Stomach (tissue), 9 donors: ENCODE measurements around the gene PTPRK. TPM values are rescaled to one million over a fixed set of nuclear protein-coding genes. Genes with fewer than 3 reads are reported as not detected.

ENCODE experiments used
- DNase-seq, 2 donors: peaks; one replicate each; pipeline versions ENCODE4 v3.0.0 to v3.0.0-alpha.2; 2013 to 2019
- H3K27ac ChIP-seq, 5 donors: fragments of 200-600 bp in 4 of 5; sonication (generic) in 4 of 5; one replicate each; pipeline ENCODE4 v1.5.1; 2013 to 2019; ENCODE audit warnings: mild to moderate bottlenecking in 1 of 5, moderate library complexity in 1 of 5
- H3K27me3 ChIP-seq, 3 donors: fragments of 200-600 bp; sonication (generic); one replicate each; pipeline ENCODE4 v1.5.1; 2017 to 2019; ENCODE audit warnings: mixed run types in 1 of 3
- H3K36me3 ChIP-seq, 4 donors: fragments of 200-600 bp; sonication (generic); 1 replicate in 3 of 4; 2 replicates in 1 of 4; pipeline ENCODE4 v1.5.1; 2016 to 2019
- H3K4me1 ChIP-seq, 4 donors: fragments of 200-600 bp; sonication (generic); one replicate each; pipeline ENCODE4 v1.5.1; 2016 to 2019
- H3K4me3 ChIP-seq, 4 donors: fragments of 200-600 bp; sonication (generic) in 3 of 4; one replicate each; pipeline ENCODE4 v1.5.1; 2016 to 2019; ENCODE audit warnings: mild to moderate bottlenecking in 1 of 4
- H3K9me3 ChIP-seq, 4 donors: fragments of 200-600 bp; sonication (generic); one replicate each; pipeline ENCODE4 v1.5.1; 2016 to 2019
- EP300 ChIP-seq: sonication (generic); formaldehyde crosslinking; IDR thresholded peaks from one replicate; pipeline ENCODE4 v1.6.1; 2017; ENCODE audit warnings: antibody characterized with exemption
- POLR2A ChIP-seq, 4 donors: fragments of 450-650 bp; IDR thresholded peaks; one replicate each; pipeline ENCODE4 v1.6.1; 2016; ENCODE audit warnings: antibody characterized with exemption in 4 of 4, control low read depth in 2 of 4, mild to moderate bottlenecking in 1 of 4, moderate library complexity in 1 of 4
- POLR2AphosphoS5 ChIP-seq, 3 donors: sonication (generic); formaldehyde crosslinking; IDR thresholded peaks; one replicate each; pipeline ENCODE4 v1.6.1; 2016; ENCODE audit warnings: antibody characterized with exemption in 3 of 3
- WGBS, 5 donors: extraction: QIAGEN DNeasy Blood & Tissue Kit in 3 of 5; methylation state at CpG; one replicate each; pipeline versions ENCODE4 v1.1.5 to v1.1.7; 2013 to 2018; 5-methylcytosine and 5-hydroxymethylcytosine counted together
- intact Hi-C: fragments of 100-400 bp; cut with DNase I; formaldehyde crosslinking; loops from one replicate; pipeline ENCODE4 v1.15.1; 2023; ENCODE audit warnings: low total_unique reads
- polyA plus RNA-seq, 3 donors: library from polyadenylated mRNA; stranded (reverse); fragments of 200-250 nt; gene quantifications; one replicate each; pipeline ENCODE4 v1.2.3, GENCODE V29; 2013
- total RNA-seq, 5 donors: library from RNA; depleted of rRNA; stranded (reverse); fragments of >200 nt; gene quantifications; one replicate each; pipeline versions ENCODE4 v1.1.0 to v1.2.3, GENCODE V29; 2014 to 2016
- TF ChIP-seq, protein P1 (sequence below), 7 experiments: fragments of 450-650 bp in 4 of 7; fragments of 200-600 bp in 3 of 7; sonication (generic) in 3 of 7; IDR thresholded peaks; one replicate each; pipeline ENCODE4 v1.5.1; 2016 to 2019; ENCODE audit warnings: antibody characterized with exemption in 7 of 7, control low read depth in 2 of 7, mild to moderate bottlenecking in 1 of 7
- donor health status: healthy with polysubstance abuse.
- donor health status: Bipolar disorder and iron deficiency.
- donor health status: healthy.

PTPRK gene
- total and polyA plus RNA-seq, 8 donors: 7.0 to 644 (median 114) TPM

DNA sequence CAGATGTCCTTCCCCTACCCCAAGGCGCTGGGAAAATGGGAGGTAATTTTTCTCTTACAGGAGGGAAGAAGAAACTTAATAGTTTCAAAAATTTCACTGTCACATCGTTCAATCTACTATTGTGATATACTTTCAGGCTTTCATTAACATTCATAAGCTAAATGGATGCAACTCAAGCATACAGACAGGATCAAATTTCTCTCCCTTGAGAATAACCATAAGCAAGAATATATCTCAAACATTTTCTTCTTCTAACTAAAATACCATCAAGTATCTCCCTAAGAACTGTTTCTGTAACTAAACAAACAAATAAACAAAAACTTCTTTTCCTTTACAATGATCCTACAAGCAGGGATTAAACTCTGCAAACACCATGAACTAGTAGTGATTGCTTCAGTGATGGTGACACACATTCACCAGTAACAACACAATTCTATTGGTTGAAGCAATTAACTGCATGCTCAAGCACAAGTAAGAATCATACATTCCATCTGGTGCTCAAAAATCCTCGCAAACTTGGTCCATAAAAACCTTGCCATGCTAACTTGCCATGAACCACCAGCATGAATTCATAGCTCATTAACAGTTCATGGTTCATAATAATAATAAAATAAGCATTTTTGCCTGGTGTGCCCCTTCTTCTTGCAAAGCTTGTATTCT, 183.8 kb downstream of the PTPRK start:
- intact Hi-C loops: no loop called here
- H3K27ac ChIP-seq: peak overlapping the region in 1 of 5 donors; percentile 47
- no peak for DNase-seq
- TF ChIP-seq POLR2A (IDR thresholded peaks at IDR 0.05) (no peak), EP300 (no peak), POLR2AphosphoS5 (IDR thresholded peaks at IDR 0.05) (no peak)
- TF ChIP-seq, protein P1, sequence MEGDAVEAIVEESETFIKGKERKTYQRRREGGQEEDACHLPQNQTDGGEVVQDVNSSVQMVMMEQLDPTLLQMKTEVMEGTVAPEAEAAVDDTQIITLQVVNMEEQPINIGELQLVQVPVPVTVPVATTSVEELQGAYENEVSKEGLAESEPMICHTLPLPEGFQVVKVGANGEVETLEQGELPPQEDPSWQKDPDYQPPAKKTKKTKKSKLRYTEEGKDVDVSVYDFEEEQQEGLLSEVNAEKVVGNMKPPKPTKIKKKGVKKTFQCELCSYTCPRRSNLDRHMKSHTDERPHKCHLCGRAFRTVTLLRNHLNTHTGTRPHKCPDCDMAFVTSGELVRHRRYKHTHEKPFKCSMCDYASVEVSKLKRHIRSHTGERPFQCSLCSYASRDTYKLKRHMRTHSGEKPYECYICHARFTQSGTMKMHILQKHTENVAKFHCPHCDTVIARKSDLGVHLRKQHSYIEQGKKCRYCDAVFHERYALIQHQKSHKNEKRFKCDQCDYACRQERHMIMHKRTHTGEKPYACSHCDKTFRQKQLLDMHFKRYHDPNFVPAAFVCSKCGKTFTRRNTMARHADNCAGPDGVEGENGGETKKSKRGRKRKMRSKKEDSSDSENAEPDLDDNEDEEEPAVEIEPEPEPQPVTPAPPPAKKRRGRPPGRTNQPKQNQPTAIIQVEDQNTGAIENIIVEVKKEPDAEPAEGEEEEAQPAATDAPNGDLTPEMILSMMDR (IDR thresholded peaks at IDR 0.05): no peak
- no peaks in the 10 kb centered on the region for H3K9me3 ChIP-seq
- no peaks in the 10 kb centered on the region for H3K27me3 ChIP-seq
- H3K4me1 ChIP-seq: peaks cover 20 to 85% (median 56%) of the 10 kb centered on the region in 4 donors
- H3K36me3 ChIP-seq: no peaks in the 10 kb centered on the region
- no peak overlapping the region for H3K4me3 ChIP-seq
- 54 to 67% (median 62%) methylated on average over 3 of the region's 3 CpGs for whole genome bisulfite sequencing, 5 donors

DNA sequence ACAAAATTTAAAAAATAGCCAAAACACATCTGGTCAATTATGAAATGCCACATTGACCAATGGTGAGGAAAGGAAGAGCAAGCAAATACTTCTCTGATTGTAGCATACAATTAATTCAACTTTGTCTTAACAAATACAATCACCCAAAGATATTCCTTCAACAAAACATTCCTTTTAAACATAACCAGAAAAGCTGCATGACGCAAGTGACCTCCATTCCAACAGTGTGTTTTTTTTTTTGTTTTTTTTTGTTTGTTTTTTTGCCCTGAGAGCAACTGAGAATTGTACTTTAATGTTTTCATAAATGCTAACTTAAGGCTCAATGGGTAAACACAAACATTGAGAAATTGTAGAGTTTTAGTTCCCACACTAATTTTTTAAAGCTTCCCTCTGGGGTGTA, 184.4 kb downstream of the PTPRK start:
- Histone ChIP-seq H3K4me3 (no peak overlapping the region), H3K27me3 (no peaks in the 10 kb centered on the region), H3K4me1 (peaks cover 20 to 85% (median 56%) of the 10 kb centered on the region in 4 donors), H3K27ac (peak overlapping the region in 1 of 5 donors; percentile 47), H3K9me3 (no peaks in the 10 kb centered on the region), H3K36me3 (no peaks in the 10 kb centered on the region)
- WGBS, 5 donors: 62 to 77% (median 69%) methylated on average over 1 of the region's 1 CpG
- TF ChIP-seq POLR2AphosphoS5 (IDR thresholded peaks at IDR 0.05): no peak
- no peak for TF ChIP-seq POLR2A (IDR thresholded peaks at IDR 0.05)
- TF ChIP-seq EP300: no peak
- TF ChIP-seq, protein P1 (IDR thresholded peaks at IDR 0.05): no peak
- intact Hi-C loops: no loop called here
- DNase-seq: no peak

DNA sequence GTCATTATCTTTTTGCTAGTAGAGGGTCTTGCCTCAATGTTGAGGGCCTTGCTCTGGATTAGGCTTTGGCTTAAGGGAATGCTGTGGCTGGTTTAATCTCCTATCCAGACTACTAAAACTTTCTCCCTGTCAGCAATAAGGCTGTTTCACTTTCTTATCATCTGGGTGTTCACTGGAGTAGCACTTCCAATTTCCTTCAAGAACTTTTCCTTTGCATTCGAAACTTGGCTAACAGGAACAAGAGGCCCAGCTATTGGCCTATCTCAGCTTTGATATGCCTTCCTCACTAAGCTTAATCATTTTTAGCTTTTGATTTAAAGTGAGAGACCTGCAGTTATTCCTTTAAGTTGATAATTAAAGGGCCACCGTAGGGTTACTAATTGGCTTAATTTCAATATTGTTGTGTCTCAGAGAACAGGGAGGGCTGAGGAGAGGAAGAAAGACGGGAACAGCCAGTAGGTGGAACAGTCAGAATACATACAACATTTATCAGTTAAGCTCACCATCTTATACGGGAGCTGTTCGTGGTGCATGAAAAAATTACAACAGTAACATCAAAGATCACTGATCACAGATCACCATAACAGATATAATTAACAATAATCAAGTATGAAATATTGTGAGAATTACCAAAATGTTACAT, 186.7 kb downstream of the PTPRK start:
- Histone ChIP-seq H3K36me3 (no peaks in the 10 kb centered on the region), H3K4me3 (no peak overlapping the region), H3K4me1 (peaks cover 19 to 64% (median 41%) of the 10 kb centered on the region in 4 donors), H3K9me3 (no peaks in the 10 kb centered on the region), H3K27me3 (no peaks in the 10 kb centered on the region), H3K27ac (peak overlapping the region in 4 of 5 donors; percentile 48 to 61 (median 54))
- TF ChIP-seq, protein P1 (IDR thresholded peaks at IDR 0.05): no peak
- peak in 2 of 3 donors; percentile 38 to 59 for TF ChIP-seq POLR2AphosphoS5 (IDR thresholded peaks at IDR 0.05)
- TF ChIP-seq EP300: no peak
- TF ChIP-seq POLR2A (IDR thresholded peaks at IDR 0.05): no peak
- DNase-seq: peak in 1 of 2 donors; percentile 60
- WGBS, 5 donors: 30 to 51% (median 32%) methylated on average over 5 of the region's 5 CpGs
- intact Hi-C loops: no loop called here

DNA sequence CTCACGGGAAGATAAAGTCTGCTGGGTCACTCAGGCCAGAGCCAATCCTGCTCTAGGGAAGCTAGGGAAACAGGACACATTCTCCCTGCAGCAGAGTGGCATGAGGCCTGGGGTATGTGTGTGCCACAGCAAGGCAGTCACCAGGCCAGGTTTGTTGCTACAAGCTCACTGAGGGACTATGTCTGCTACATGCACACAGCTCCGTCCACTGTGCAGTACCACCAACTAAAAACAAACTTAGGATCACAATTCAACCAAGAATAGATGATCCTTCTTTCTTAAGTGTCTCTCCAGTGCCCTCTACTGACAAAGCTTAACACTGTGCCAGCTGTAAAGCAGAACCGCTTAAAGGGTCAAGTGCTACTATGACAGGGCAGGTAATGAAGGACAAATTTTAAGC, 192.5 kb downstream of the PTPRK start:
- Histone ChIP-seq H3K9me3 (peaks cover 0 to 6% (median 0%) of the 10 kb centered on the region in 4 donors), H3K4me1 (peaks cover 0 to 16% (median 10%) of the 10 kb centered on the region in 4 donors), H3K36me3 (no peaks in the 10 kb centered on the region), H3K27me3 (no peaks in the 10 kb centered on the region), H3K27ac (no peak overlapping the region), H3K4me3 (no peak overlapping the region)
- no peak for DNase-seq
- 89 to 95% (median 92%) methylated on average over 3 of the region's 3 CpGs for WGBS, 5 donors
- intact Hi-C loops: no loop called here
- TF ChIP-seq POLR2AphosphoS5 (IDR thresholded peaks at IDR 0.05) (no peak), EP300 (no peak), POLR2A (IDR thresholded peaks at IDR 0.05) (no peak)
- TF ChIP-seq, protein P1 (IDR thresholded peaks at IDR 0.05): peak in 2 of 7 experiments; percentile 10 to 23
